HG03342 (cell line): Measurements from ENCODE around the gene COL20A1.

ENCODE experiments used
- ATAC-seq: cut with Tn5 transposase; IDR thresholded peaks from one replicate; pipeline ENCODE4 v1.9.1; 2021; ENCODE audit warnings: mild to moderate bottlenecking, moderate library complexity; ENCODE audit not compliant: unreplicated experiment

Gene COL20A1

GRCh38 chr20:63289311-63290135 lies 3.5 kb upstream of the COL20A1 start:
- ATAC-seq: no peak

GRCh38 chr20:63290136-63290676 lies 2.8 kb upstream of the COL20A1 start:
- ATAC-seq: no peak

DNA sequence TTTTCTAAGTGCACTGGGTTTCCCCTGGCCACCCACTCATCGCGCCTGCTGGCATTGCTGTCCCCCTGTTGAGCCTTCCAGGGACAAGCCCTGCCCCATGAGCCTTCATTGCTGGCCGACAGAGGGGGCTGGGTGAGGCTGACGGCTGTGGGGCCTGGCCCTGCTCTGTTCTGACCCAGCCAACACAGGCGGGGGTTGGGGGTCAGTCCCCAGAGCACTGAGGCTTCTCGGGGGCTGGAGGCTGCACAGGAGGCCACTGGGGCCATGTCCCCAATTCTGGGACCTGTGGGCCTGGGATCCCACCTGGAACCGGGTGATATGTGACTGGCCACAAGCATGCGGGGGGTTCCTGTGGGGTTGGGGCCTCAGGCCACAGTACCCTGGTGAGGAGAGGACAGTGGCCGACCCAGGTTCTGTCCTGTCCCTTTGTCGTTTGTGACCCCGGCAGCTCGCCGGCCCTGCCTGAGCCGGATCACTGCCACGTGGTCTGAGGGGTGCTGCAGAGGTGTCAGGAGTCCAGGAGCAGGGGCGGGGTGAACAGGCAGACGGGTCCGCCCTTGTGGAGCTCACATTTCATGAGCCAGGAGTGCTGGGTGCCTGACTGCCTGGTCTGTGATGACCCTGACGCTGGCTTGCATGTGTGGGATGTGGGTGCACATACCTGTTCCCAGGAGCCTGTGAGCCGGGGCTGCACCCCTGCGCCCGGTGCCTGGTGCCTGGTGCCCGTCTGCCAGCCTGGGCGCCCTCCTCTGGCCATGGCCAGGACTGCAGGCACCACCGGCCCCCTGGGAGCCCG lies 2.1 kb upstream of the COL20A1 start:
- ATAC-seq: no peak

DNA sequence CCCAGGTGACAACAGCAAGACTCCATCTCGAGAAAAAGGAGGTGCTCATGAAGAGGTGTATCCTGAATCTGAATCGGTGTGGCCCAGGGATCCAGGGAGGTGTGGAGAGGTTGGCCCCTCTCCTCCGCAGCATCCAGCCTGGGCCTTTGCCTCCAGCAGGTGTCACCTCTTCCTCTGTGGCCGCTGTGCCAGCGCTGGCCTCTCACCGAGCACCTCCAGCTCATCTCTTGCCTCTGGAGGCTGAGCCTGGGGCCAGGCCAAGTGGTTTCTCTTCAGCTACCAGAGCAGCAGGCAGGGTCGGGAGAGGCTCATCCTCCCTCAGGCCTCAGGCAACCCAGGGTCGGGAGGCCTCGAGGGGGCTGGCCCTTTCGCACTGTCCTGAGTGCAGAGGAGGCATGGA lies 1.2 kb upstream of the COL20A1 start:
- ATAC-seq: no peak

GRCh38 chr20:63292292-63292701 lies 689 bp upstream of the COL20A1 start:
- no peak for ATAC-seq

GRCh38 chr20:63293456-63293855 lies 470 bp downstream of the COL20A1 start:
- ATAC-seq: no peak

- no peak for ATAC-seq
Measured at GRCh38 chr20:63293871-63294535, 1.0 kb downstream of the COL20A1 start.

- no peak for ATAC-seq
Measured at GRCh38 chr20:63294536-63294900, 1.5 kb downstream of the COL20A1 start.

DNA sequence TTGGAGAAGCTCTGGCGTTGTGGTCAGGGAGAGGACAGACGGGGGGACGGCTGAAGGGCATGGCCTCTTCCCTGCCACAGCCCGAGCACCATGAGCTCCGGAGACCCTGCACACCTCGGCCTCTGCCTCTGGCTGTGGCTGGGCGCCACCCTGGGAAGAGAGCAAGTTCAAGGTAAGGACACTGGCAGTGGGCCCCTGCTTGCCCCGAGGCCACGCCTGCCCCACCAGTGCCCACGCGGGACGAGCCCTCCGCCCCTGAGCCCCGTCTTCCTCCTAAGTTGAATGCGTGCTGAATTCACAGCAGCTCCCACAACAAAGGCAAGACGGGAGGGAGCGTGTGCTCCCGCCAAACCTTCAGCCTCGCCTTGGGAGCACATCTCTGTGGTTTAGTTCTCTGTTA lies 2.0 kb downstream of the COL20A1 start:
- no peak for ATAC-seq

- no peak for ATAC-seq
Measured at GRCh38 chr20:63295422-63295821, 2.4 kb downstream of the COL20A1 start.

DNA sequence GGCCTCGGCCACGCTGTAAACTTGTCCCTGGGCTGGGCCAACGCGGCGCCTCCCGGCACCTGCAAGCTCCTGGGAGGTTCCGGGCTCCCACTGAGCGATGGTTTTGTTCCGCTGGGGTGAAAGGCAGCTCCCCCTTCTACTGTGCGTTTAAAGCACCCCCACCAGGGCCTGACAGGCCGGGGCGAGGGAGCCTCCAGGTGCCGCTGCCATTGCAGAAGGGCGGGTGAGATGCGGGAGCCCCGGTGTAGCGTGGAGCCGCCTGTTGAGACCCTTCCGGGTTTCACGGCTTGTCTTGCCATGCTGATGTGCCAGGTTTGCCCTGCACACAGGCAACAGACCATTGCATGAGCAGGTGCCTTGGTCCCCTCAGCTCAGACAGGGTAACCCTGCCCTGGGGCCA lies 2.9 kb downstream of the COL20A1 start:
- ATAC-seq: no peak

DNA sequence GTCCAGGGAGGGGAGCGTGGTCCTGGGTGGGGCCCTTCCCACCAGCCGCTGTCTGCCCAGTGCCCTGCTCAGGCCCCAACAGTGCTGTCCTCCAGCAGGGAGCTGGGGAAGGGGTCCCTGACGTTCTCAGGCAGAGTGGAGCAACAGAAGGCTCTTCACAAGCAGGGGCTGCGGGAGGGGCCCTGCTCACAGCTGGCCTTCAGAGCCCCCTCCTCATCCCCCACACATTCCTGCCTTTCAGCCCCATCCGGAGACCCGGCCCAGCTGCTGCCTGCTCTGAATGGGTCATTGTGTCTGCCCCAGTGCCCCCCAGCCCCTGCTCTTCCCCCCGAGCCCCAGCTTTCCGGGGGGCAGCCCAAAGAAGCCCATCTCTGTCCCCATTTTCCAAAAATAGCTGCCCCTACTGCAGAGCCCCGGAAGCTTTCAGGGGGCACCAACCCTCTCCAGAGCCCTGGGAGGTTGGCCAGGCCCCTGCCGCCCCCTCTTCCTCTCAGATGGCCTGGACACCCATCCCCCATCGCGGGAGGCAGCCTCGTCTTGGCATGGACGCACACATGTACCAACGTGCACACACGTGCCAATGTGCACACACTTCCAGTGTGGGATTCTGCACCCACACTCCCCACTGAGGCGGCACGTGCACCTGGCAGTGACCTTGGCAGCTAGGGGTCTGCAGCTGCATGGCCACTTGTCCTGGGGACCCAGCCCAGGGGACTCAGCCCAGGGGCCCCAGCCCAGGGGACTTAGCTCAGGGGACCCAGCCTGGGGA lies 3.7 kb downstream of the COL20A1 start:
- ATAC-seq: no peak

GRCh38 chr20:63297371-63297781 lies 4.4 kb downstream of the COL20A1 start:
- no peak for ATAC-seq

GRCh38 chr20:63297796-63298572 lies 5.0 kb downstream of the COL20A1 start:
- no peak for ATAC-seq

- no peak for ATAC-seq
Measured at GRCh38 chr20:63298731-63299312, 5.8 kb downstream of the COL20A1 start.

- ATAC-seq: no peak
Measured at GRCh38 chr20:63301671-63302070, 8.7 kb downstream of the COL20A1 start.

DNA sequence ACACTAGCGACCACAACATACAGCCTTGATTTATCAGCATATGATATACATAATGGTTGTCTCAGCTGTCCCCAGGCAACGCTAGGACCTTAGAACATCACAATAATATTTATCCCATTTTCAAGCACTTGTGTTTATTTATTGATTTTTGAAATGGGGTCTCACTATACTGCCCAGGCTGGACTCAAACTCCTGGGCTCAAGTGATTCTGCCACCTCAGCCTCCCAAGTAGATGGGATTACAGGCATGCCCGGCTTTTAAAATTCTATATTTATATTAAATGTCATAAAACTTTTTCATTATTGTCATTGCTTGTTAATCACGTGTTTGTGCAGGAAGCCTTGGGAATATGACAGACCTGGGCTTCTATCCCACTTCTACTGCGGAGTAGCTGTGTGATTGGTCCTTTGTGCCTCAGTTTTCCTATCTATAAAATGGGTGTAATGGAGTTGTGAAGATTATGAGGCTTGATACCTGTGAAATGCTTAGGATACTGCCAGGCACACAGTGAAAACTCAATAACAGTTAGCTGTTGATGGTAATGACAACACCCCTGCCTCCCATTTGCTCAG lies 10.2 kb downstream of the COL20A1 start:
- ATAC-seq: no peak

GRCh38 chr20:63305393-63305792 lies 12.4 kb downstream of the COL20A1 start:
- ATAC-seq: no peak
